MM.1S (cell line): Measurements from ENCODE around the gene HES5.

ENCODE experiments used
- DNase-seq: peaks from one replicate; pipeline ENCODE4 v3.0.0-alpha.2; 2015
- H2AFZ ChIP-seq: fragments of 300-600 bp; sonication (generic); 2 replicates; pipeline ENCODE4 v1.6.0; 2016; ENCODE audit warnings: antibody characterized with exemption, low read length
- H3F3A ChIP-seq: fragments of 300-600 bp; sonication (generic); 2 replicates; pipeline ENCODE4 v1.6.1; 2016; ENCODE audit warnings: mild to moderate bottlenecking, antibody characterized with exemption, low read length, moderate library complexity, mixed read lengths; ENCODE audit not compliant: insufficient read depth
- H3K27ac ChIP-seq: fragments of 300-600 bp; sonication (generic); 2 replicates; pipeline ENCODE4 v1.5.1; 2016; ENCODE audit warnings: mild to moderate bottlenecking, low read length
- H3K27me3 ChIP-seq: fragments of 300-600 bp; sonication (generic); replicated peaks from 2 replicates; pipeline ENCODE4 v1.6.0; 2016; ENCODE audit warnings: low read length; ENCODE audit not compliant: insufficient read depth
- H3K36me3 ChIP-seq: fragments of 300-600 bp; sonication (generic); replicated peaks from 2 replicates; pipeline ENCODE4 v1.6.1; 2016; ENCODE audit warnings: mild to moderate bottlenecking, low read length, mixed read lengths; ENCODE audit not compliant: insufficient read depth
- H3K4me1 ChIP-seq: fragments of 300-600 bp; sonication (generic); 2 replicates; pipeline ENCODE4 v1.6.1; 2016; ENCODE audit warnings: low read length, mixed read lengths
- H3K4me2 ChIP-seq: fragments of 300-600 bp; sonication (generic); 2 replicates; pipeline ENCODE4 v1.6.0; 2016; ENCODE audit warnings: low read depth, low read length
- H3K4me3 ChIP-seq: fragments of 300-600 bp; sonication (generic); 2 replicates; pipeline ENCODE4 v1.5.1; 2016; ENCODE audit warnings: low read length, mixed read lengths
- H3K79me2 ChIP-seq: fragments of 300-600 bp; sonication (generic); 2 replicates; pipeline ENCODE4 v1.6.1; 2016; ENCODE audit warnings: mixed run types, low read length, mixed read lengths
- H3K9ac ChIP-seq: fragments of 300-600 bp; sonication (generic); 2 replicates; pipeline ENCODE4 v1.6.1; 2016; ENCODE audit warnings: low read length, mixed read lengths
- H3K9me2 ChIP-seq: fragments of 300-600 bp; sonication (generic); replicated peaks from 2 replicates; pipeline ENCODE4 v1.6.1; 2016; ENCODE audit warnings: mild to moderate bottlenecking, low read length, mixed read lengths; ENCODE audit not compliant: insufficient read depth
- H3K9me3 ChIP-seq: fragments of 300-600 bp; sonication (generic); replicated peaks from 2 replicates; pipeline ENCODE4 v1.6.1; 2016; ENCODE audit warnings: mild to moderate bottlenecking, low read length, mixed read lengths; ENCODE audit not compliant: insufficient read depth
- H4K20me1 ChIP-seq: fragments of 300-600 bp; sonication (generic); 2 replicates; pipeline ENCODE4 v1.6.1; 2016; ENCODE audit warnings: mild to moderate bottlenecking, low read length, moderate library complexity, mixed read lengths; ENCODE audit not compliant: insufficient read depth
- CTCF ChIP-seq: fragments of 300-600 bp; sonication (generic); IDR thresholded peaks from 2 replicates; pipeline ENCODE4 v1.5.1; 2016; ENCODE audit warnings: antibody characterized with exemption, low read length, mixed read lengths
- EZH2 ChIP-seq: fragments of 300-600 bp; sonication (generic); optimal IDR thresholded peaks from 2 replicates; pipeline ENCODE3; 2017; ENCODE audit warnings: low read depth, mild to moderate bottlenecking, antibody characterized with exemption, low read length, mixed read lengths
- EZH2phosphoT487 ChIP-seq: fragments of 300-600 bp; sonication (generic); IDR thresholded peaks from 2 replicates; pipeline ENCODE4 v1.6.1; 2018; ENCODE audit warnings: antibody characterized with exemption, low read length

HES5 gene

GRCh38 chr1:2493691-2494322 is 36.3 kb downstream of the HES5 start:
- H3K36me3 ChIP-seq = no peaks in the 10 kb centered on the region
- no peaks in the 10 kb centered on the region for H4K20me1 ChIP-seq
- no peaks in the 10 kb centered on the region for H3F3A ChIP-seq
- H3K9me2 ChIP-seq = no peaks in the 10 kb centered on the region
- H3K27me3 ChIP-seq = peaks cover 62% of the 10 kb centered on the region
- no peaks in the 10 kb centered on the region for H3K79me2 ChIP-seq
- H3K4me1 ChIP-seq = peaks cover 22% of the 10 kb centered on the region
- DNase-seq = no peak
- TF ChIP-seq EZH2 = no peak
- TF ChIP-seq EZH2phosphoT487 = no peak
- no peak for TF ChIP-seq CTCF
- H3K4me2 ChIP-seq = no peak overlapping the region
- H3K9me3 ChIP-seq = no peaks in the 10 kb centered on the region
- H3K9ac ChIP-seq = no peak overlapping the region
- no peak overlapping the region for H3K4me3 ChIP-seq
- H2AFZ ChIP-seq = no peak overlapping the region
- H3K27ac ChIP-seq = no peak overlapping the region

DNA sequence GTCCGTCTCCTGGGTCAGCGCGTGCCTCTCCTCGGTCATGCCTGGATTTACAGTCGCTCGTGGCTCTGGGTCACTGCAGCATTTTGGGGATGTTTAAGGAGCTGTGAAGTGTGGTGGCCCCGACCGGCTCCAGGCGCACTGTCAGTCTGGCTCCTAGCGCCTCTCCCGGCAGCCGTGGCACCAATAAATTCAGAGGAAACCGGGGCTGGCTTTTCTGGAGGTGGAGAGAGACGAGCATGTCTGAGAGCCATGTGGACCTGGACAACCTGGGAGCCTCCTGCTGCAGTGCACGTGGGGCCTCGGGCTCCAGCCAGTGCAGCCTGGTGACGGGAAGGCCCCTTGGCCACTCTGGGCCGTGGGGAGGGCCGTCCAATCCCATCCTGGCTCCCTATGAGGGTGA is 36.8 kb downstream of the HES5 start:
- no peak for DNase-seq
- Histone ChIP-seq H3K36me3 (no peaks in the 10 kb centered on the region), H3F3A (no peaks in the 10 kb centered on the region), H3K9me2 (no peaks in the 10 kb centered on the region), H3K9me3 (no peaks in the 10 kb centered on the region), H3K4me3 (no peak overlapping the region), H3K4me1 (peaks cover 22% of the 10 kb centered on the region), H2AFZ (no peak overlapping the region), H3K4me2 (no peak overlapping the region), H4K20me1 (no peaks in the 10 kb centered on the region), H3K27me3 (peaks cover 68% of the 10 kb centered on the region), H3K79me2 (no peaks in the 10 kb centered on the region), H3K9ac (no peak overlapping the region), H3K27ac (no peak overlapping the region)
- TF ChIP-seq EZH2 (no peak), EZH2phosphoT487 (no peak), CTCF (no peak)

DNA sequence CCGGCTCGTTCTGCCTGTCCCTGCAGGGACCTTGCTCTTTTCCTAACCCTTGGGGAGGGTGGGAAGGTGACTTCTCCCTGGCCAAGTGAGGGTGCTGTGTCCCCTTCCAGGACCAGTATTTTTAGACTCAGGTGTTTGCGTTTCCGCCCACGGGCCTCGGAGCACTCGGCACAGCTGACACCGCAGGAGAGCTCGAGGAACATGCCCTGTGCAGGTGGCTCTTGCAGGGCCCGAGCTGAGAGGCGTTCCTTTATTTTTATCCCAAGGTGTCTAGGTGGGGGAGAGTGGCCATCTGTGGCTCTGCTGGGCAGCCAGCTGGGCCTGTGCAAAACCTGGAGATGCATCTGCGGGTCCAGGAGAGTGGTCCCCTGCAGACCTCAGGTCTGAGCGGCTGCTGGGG is 38.0 kb downstream of the HES5 start:
- Histone ChIP-seq H3K9ac (no peak overlapping the region), H3F3A (no peaks in the 10 kb centered on the region), H3K27ac (no peak overlapping the region), H3K9me2 (no peaks in the 10 kb centered on the region), H3K79me2 (no peaks in the 10 kb centered on the region), H3K4me2 (peak overlapping the region; percentile 38; the same call in 1 of the 2 replicates), H2AFZ (no peak overlapping the region), H3K4me3 (no peak overlapping the region), H3K27me3 (peaks cover 73% of the 10 kb centered on the region), H3K9me3 (no peaks in the 10 kb centered on the region), H4K20me1 (no peaks in the 10 kb centered on the region), H3K4me1 (peaks cover 22% of the 10 kb centered on the region), H3K36me3 (no peaks in the 10 kb centered on the region)
- TF ChIP-seq CTCF = no peak
- peak; percentile 38 for DNase-seq
